CD4-positive, alpha-beta T cell treated with Interferon gamma for 1 hour (primary cell): ENCODE results near the gene CAPN1.
"Not testable (repeated sequence)": the region's sequence is repeated elsewhere in the genome, so short reads cannot be mapped to it uniquely, and the experiment has no call there.

Experiments used
- DNase-seq: peaks from one replicate; pipeline ENCODE4 v3.0.0-alpha.2; 2020

The CAPN1 gene

DNA sequence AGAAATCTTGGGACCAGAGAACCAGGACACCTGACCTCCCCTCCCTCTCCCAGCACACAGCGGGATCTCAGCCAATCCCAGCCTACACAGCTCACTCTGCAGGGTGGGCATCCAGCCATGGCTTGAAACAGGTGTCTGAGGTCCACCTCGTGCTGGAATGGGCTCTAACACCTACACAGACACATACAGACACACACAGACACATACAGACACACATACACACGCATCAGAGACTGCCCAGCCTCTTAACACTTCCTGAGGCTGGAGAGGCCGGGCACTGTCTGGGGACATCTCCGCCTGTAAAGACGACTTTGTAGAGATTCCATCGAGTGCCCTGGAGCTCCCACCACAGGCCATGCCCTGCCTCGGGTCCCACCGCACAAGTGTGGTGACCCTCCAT is 36.7 kb downstream of the CAPN1 start:
- DNase-seq, result no peak

GRCh38 chr11:65219930-65220213 is 38.1 kb downstream of the CAPN1 start:
- no peak for DNase-seq

- no peak for DNase-seq
Measured at GRCh38 chr11:65221026-65221425, 39.3 kb downstream of the CAPN1 start.

DNA sequence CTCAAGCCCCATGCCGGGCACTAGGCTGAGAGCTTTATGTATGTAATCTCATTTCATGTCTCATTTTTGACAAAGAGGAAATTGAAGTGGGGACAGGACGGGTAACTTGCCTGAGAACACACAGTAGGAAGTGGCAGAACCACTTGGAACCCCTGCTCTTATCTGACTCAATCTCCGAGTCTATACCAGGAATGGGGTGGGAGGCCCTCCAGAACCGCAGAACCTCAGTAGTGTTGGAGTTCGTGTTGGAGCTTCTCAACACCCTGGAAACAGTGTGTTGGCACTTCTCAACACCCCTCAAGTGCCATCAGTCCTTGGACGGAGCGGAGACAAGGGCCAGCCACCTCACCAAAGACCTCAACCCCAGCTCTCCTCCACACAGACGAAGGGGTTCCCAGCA is 41.3 kb downstream of the CAPN1 start:
- no peak for DNase-seq

GRCh38 chr11:65224930-65225278 is 43.2 kb downstream of the CAPN1 start:
- no peak for DNase-seq

- peak; percentile 52 for DNase-seq
Measured at GRCh38 chr11:65225279-65226102, 43.8 kb downstream of the CAPN1 start.

DNA sequence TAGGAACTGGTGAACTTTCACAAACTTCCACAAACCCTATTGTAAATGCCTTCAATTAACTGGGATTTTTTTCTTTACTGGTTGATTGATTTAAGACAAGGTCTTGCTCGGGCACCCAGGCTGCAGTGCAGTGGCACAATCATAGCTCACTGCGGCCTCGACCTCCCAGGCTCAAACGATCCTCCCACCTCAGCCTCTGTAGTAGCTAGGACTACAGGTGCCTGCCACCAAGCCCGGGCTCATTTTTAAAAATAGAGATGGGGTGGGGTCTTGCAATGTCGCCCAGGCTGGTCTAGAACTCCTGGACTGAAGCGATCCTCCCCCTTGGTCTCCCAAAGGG is 44.3 kb downstream of the CAPN1 start:
- DNase-seq, result no peak

- DNase-seq, result no peak
Measured at GRCh38 chr11:65227879-65228278, 46.2 kb downstream of the CAPN1 start.

GRCh38 chr11:65236194-65237059 is 54.7 kb downstream of the CAPN1 start:
- no peak for DNase-seq

DNA sequence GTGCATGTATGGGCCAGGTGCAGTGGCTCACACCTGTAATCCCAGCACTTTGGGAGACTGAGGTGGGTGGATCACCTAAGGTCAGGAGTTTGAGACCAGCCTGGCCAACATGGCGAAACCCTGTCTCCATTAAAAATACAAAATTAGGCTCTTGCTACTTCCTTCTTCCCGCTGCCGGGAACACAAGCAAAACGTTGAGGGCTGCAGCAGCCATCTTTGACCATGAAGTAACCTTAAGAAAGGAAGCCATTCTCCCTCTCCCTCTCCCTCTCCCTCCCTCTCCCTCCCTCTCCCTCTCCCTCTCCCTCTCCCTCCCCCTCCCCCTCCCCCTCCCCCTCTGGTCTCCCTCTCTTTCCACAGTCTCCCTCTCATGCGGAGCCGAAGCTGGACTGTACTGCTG is 56.6 kb downstream of the CAPN1 start:
- not testable (repeated sequence) for DNase-seq

- no peak for DNase-seq
Measured at GRCh38 chr11:65241134-65241533, 59.4 kb downstream of the CAPN1 start.

DNA sequence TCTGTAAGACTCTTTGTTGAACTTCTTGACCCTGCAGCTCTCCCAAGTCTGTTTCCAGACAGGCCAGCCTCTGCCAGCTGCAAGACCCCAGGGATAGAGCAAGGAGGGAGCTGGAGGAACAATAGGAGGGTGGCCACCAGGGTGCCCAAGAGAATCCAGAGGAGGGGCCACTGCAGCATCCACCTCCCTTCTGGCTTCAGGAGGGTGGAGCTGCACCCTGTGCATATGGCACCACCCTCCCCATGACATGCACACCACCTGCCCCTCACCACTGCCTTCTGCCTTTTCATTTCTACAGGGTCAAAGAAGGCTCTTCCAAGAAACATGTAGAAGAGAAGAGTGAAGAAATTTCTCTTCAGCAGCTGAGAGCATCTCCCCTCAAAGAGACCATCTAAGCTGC is 60.0 kb downstream of the CAPN1 start:
- no peak for DNase-seq

- DNase-seq, result no peak
Measured at GRCh38 chr11:65242389-65242788, 60.7 kb downstream of the CAPN1 start.

DNA sequence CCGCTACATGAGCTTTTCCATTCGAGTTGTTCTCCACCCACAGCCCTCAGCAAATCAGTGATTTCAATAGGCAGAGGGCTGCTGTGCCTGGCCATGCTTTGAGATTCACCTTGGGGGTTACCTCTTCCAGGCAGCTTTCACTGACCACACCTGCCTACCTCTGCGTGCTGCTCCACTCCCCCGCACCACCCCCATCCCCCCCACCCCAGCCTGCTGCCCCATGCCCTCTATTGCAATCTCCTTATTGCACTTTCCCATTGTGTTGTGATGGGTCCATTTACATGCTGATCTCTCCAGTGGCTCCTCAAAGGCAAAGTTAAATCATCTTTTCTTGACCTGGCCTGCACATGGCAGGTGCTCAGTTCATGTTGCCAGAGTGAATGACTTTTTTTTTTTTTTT is 62.1 kb downstream of the CAPN1 start:
- no peak for DNase-seq

GRCh38 chr11:65245046-65245445 is 63.3 kb downstream of the CAPN1 start:
- DNase-seq, result not testable (repeated sequence)

- DNase-seq, result no peak
Measured at GRCh38 chr11:65246506-65246905, 64.8 kb downstream of the CAPN1 start.

- not testable (repeated sequence) for DNase-seq
Measured at GRCh38 chr11:65248184-65248710, 66.5 kb downstream of the CAPN1 start.

DNA sequence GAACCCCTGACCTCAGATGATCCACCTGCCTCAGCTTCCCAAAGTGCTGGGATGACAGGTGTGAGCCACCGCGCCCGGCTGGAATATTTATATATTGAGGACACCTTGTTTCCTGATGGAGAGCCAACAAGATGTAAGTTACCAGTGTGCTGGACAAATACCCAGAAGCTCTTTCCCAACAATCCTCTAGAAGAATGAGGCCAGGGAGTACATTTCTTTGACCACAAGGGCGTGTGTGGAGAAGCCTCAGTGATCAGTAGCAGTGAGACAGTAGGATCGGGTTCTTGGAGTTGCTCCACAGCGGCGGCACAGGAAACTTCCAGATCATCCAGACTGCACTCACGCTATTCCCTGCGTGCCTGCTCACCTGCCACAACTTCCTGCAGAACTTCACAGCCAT is 69.7 kb downstream of the CAPN1 start:
- DNase-seq, result no peak

- no peak for DNase-seq
Measured at GRCh38 chr11:65254724-65255123, 73.0 kb downstream of the CAPN1 start.

DNA sequence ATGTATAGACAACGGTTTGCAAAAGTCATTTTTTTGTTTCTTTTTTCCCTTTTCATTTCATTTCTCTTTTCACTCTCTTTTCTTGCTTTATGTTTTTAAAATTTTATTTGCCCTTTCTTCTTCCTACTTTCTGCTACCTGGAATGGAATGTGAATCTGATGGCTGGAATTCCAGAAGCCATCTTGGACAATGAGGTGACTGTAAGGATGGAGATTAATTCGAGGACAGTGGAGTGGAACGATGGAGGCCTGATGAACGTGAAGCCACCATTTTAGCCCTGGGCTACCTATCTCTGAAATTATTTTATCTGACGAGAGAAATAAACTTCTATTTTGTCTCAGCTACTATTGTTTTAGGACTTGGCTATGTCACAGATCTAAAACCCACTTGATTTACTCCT is 77.3 kb downstream of the CAPN1 start:
- no peak for DNase-seq

DNA sequence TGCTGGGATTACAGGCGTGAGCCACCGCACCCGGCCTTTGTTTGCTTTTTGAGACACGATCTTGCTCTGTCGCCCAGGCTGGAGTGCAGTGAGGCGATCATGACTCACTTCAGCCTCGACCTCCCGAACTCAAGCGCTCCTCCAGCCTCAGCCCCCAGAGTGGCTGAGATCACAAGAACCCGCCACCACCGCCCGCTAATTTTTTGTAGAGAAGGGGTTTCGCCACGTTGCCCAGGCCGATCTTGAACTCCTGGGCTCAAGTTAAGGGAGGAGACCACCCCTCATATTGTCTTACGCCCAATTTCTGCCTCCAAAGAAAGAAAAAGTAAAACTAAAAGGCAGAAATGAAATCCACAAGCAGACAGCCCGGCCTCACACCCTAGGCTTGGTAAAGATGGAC is 78.6 kb downstream of the CAPN1 start:
- no peak for DNase-seq

DNA sequence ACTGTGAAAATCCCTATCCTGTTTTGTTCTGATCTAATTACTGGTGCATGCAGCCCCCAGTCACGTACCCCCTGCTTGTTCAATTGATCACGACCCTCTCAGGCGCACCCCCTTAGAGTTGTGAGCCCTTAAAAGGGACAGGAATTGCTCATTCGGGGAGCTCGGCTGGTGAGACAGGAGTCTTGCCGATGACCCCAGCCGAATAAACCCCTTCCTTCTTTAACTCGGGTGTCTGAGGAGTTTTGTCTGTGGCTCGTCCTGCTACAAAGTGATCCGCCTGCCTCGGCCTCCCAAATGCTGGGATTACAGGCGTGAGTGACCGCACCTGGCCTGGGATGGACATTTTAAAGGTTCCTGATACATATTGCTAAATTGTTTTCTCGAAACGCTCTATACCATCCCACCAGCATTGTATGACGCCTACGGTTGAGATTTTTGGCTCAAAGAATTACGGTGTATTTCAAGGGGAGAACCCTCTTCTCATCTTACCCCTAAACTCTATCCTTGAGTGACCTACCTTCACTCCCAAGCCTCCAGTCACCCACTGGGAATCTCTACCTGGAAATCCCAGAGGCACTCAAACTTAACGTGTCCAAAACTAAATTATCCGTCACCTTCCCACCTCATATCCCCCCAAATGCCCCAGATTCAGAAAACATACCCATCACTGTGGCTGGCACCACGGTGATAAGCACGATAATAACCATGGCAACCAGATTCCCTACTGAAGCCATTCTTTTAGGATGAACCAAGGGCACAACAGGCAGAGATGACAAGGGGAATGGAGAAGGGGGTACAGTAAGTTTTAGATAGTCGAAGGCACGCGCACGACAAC is 79.2 kb downstream of the CAPN1 start:
- DNase-seq, result no peak
